HEK293 (cell line): ENCODE measurements around the gene TIMP2.

Source experiments
- CTCF ChIA-PET: fragments of 350-600 bp; formaldehyde crosslinking; extraction: SDS; loops from one replicate; lab custom pipeline; 2021; ENCODE audit warnings: antibody characterized with exemption; lab: Yijun Ruan, JAX
- POLR2A ChIA-PET: fragments of 300-600 bp; formaldehyde crosslinking; extraction: SDS; loops from one replicate; lab custom pipeline; 2020; ENCODE audit warnings: antibody characterized with exemption, inconsistent platforms; lab: Yijun Ruan, JAX
- H3K27ac ChIP-seq: fragments of 200-500 bp; sonication (Bioruptor generic); 2 replicates; pipeline ENCODE4 v1.5.1; 2014; ENCODE audit warnings: low read depth, low read length, control low read depth, inconsistent platforms; ENCODE audit errors: extremely low read depth
- H3K36me3 ChIP-seq, 2 experiments: fragments of 200-500 bp in 1 of 2; sonication (Bioruptor generic) in 1 of 2; 1 replicate in 1 of 2; 2 replicates in 1 of 2; pipeline ENCODE4 v1.5.1; 2014 to 2017; ENCODE audit warnings: inconsistent platforms in 2 of 2, low read length in 2 of 2; ENCODE audit not compliant: control insufficient read depth in 2 of 2, insufficient read depth in 1 of 2
- H3K4me1 ChIP-seq: fragments of 200-500 bp; sonication (Bioruptor generic); 2 replicates; pipeline ENCODE4 v1.5.1; 2014; ENCODE audit warnings: mild to moderate bottlenecking, low read length, inconsistent platforms; ENCODE audit not compliant: control insufficient read depth, insufficient read depth
- H3K4me3 ChIP-seq: 2 replicates; pipeline ENCODE4 v1.5.1; 2011; ENCODE audit warnings: low read depth, mild to moderate bottlenecking, control low read depth, low read length, moderate library complexity
- H3K9me3 ChIP-seq: fragments of 200-500 bp; sonication (Bioruptor generic); 2 replicates; pipeline ENCODE4 v1.5.1; 2014; ENCODE audit warnings: low read depth, low read length, inconsistent platforms; ENCODE audit not compliant: control insufficient read depth, insufficient read depth
- EGR2 ChIP-seq: fragments of 450-650 bp; formaldehyde crosslinking; IDR thresholded peaks from 2 replicates; pipeline ENCODE4 v1.5.1; 2016; ENCODE audit warnings: low read depth, missing biosample characterization, missing genetic modification characterization
- FEZF1 ChIP-seq: fragments of 450-650 bp; formaldehyde crosslinking; IDR thresholded peaks from 2 replicates; pipeline ENCODE4 v1.5.1; 2016; ENCODE audit warnings: missing biosample characterization, missing genetic modification characterization
- KLF17 ChIP-seq: fragments of 450-650 bp; formaldehyde crosslinking; IDR thresholded peaks from 2 replicates; pipeline ENCODE4 v1.5.1; 2016; ENCODE audit warnings: missing biosample characterization, missing genetic modification characterization
- MYNN ChIP-seq: fragments of 450-650 bp; formaldehyde crosslinking; IDR thresholded peaks from 2 replicates; pipeline ENCODE4 v1.5.1; 2016; ENCODE audit warnings: missing biosample characterization, missing genetic modification characterization, borderline replicate concordance
- PRDM1 ChIP-seq: fragments of 450-650 bp; formaldehyde crosslinking; IDR thresholded peaks from 2 replicates; pipeline ENCODE4; 2016; ENCODE audit warnings: missing biosample characterization, missing genetic modification characterization
- PRDM6 ChIP-seq: fragments of 450-650 bp; formaldehyde crosslinking; IDR thresholded peaks from 2 replicates; pipeline ENCODE4 v1.5.1; 2017; ENCODE audit warnings: missing biosample characterization, missing genetic modification characterization
- SP2 ChIP-seq: fragments of 450-650 bp; formaldehyde crosslinking; IDR thresholded peaks from 2 replicates; pipeline ENCODE4 v1.5.1; 2016; ENCODE audit warnings: missing biosample characterization, missing genetic modification characterization
- SP3 ChIP-seq: fragments of 450-650 bp; formaldehyde crosslinking; IDR thresholded peaks from 2 replicates; pipeline ENCODE4 v1.5.1; 2016; ENCODE audit warnings: missing biosample characterization, missing genetic modification characterization
- YY1 ChIP-seq: fragments of 450-650 bp; formaldehyde crosslinking; IDR thresholded peaks from 2 replicates; pipeline ENCODE4 v1.5.1; 2018; ENCODE audit warnings: missing biosample characterization, missing genetic modification characterization
- ZBTB17 ChIP-seq: fragments of 450-650 bp; formaldehyde crosslinking; IDR thresholded peaks from 2 replicates; pipeline ENCODE4 v1.5.1; 2016; ENCODE audit warnings: missing biosample characterization, missing genetic modification characterization
- ZFP69B ChIP-seq: fragments of 450-650 bp; formaldehyde crosslinking; IDR thresholded peaks from 2 replicates; pipeline ENCODE4 v1.5.1; 2016; ENCODE audit warnings: missing biosample characterization, missing genetic modification characterization
- ZNF10 ChIP-seq: fragments of 450-650 bp; formaldehyde crosslinking; IDR thresholded peaks from 2 replicates; pipeline ENCODE4 v1.5.1; 2017; ENCODE audit warnings: missing biosample characterization, missing genetic modification characterization
- ZNF140 ChIP-seq: fragments of 450-650 bp; formaldehyde crosslinking; IDR thresholded peaks from 2 replicates; pipeline ENCODE4 v1.5.1; 2016; ENCODE audit warnings: missing biosample characterization, missing genetic modification characterization
- ZNF157 ChIP-seq: fragments of 450-650 bp; formaldehyde crosslinking; IDR thresholded peaks from 2 replicates; pipeline ENCODE4 v1.5.1; 2016; ENCODE audit warnings: missing biosample characterization, missing genetic modification characterization
- ZNF174 ChIP-seq: fragments of 450-650 bp; formaldehyde crosslinking; IDR thresholded peaks from 2 replicates; pipeline ENCODE4 v1.5.0; 2017; ENCODE audit warnings: missing biosample characterization, mild to moderate bottlenecking, missing genetic modification characterization
- ZNF350 ChIP-seq: fragments of 450-650 bp; formaldehyde crosslinking; IDR thresholded peaks from 2 replicates; pipeline ENCODE4 v1.5.0; 2017; ENCODE audit warnings: missing biosample characterization, mild to moderate bottlenecking, missing genetic modification characterization
- ZNF571 ChIP-seq: fragments of 450-650 bp; formaldehyde crosslinking; IDR thresholded peaks from 2 replicates; pipeline ENCODE4 v1.5.0; 2017; ENCODE audit warnings: missing biosample characterization, missing genetic modification characterization
- ZNF585B ChIP-seq: fragments of 450-650 bp; formaldehyde crosslinking; IDR thresholded peaks from 2 replicates; pipeline ENCODE4 v1.5.1; 2016; ENCODE audit warnings: missing biosample characterization, missing genetic modification characterization
- ZNF623 ChIP-seq: fragments of 450-650 bp; formaldehyde crosslinking; IDR thresholded peaks from 2 replicates; pipeline ENCODE4 v1.5.1; 2016; ENCODE audit warnings: missing biosample characterization, missing genetic modification characterization
- ZNF654 ChIP-seq: fragments of 450-650 bp; formaldehyde crosslinking; IDR thresholded peaks from 2 replicates; pipeline ENCODE4 v1.5.1; 2016; ENCODE audit warnings: low read depth, missing biosample characterization, missing genetic modification characterization
- ZNF704 ChIP-seq: fragments of 450-650 bp; formaldehyde crosslinking; IDR thresholded peaks from 2 replicates; pipeline ENCODE4 v1.5.1; 2016; ENCODE audit warnings: missing biosample characterization, missing genetic modification characterization
- ZNF747 ChIP-seq: fragments of 450-650 bp; formaldehyde crosslinking; IDR thresholded peaks from 2 replicates; pipeline ENCODE4 v1.5.1; 2016; ENCODE audit warnings: missing biosample characterization, missing genetic modification characterization
- ZNF76 ChIP-seq: fragments of 450-650 bp; formaldehyde crosslinking; IDR thresholded peaks from 2 replicates; pipeline ENCODE4; 2016; ENCODE audit warnings: low read depth, missing biosample characterization, missing genetic modification characterization, borderline replicate concordance
- ZNF768 ChIP-seq: fragments of 450-650 bp; formaldehyde crosslinking; IDR thresholded peaks from 2 replicates; pipeline ENCODE4 v1.5.1; 2018; ENCODE audit warnings: missing biosample characterization, mild to moderate bottlenecking, missing genetic modification characterization
- ZNF837 ChIP-seq: fragments of 450-650 bp; formaldehyde crosslinking; IDR thresholded peaks from 2 replicates; pipeline ENCODE4 v1.5.1; 2016; ENCODE audit warnings: missing biosample characterization, missing genetic modification characterization
- ZSCAN5A ChIP-seq: fragments of 450-650 bp; formaldehyde crosslinking; IDR thresholded peaks from 2 replicates; pipeline ENCODE4 v1.5.1; 2016; ENCODE audit warnings: missing biosample characterization, missing genetic modification characterization

Gene TIMP2

GRCh38 chr17:78861229-78861628, 64.0 kb downstream of the TIMP2 start (continued):
- no peak for TF ChIP-seq YY1
- no peak for TF ChIP-seq ZNF654 (tag by site-specific recombination)
- TF ChIP-seq ZSCAN5A (tag by site-specific recombination): no peak
- TF ChIP-seq PRDM6: no peak
- TF ChIP-seq PRDM1: peak; percentile 17; the same call in 1 of the 2 replicates
- TF ChIP-seq, all 188 proteins: peak for 3

GRCh38 chr17:78859051-78859450, 66.1 kb downstream of the TIMP2 start:
- H3K4me3 ChIP-seq: no peak overlapping the region
- H3K4me1 ChIP-seq: peaks cover 6% of the 10 kb centered on the region
- CTCF ChIA-PET: interaction anchor here (1.9 kb wide), 1 partner anchor 112 kb away, joined by 7 read pairs; no protein-coding TSS in a partner anchor
- POLR2A ChIA-PET: no interaction called here
- no peak overlapping the region for H3K27ac ChIP-seq
- no peaks in the 10 kb centered on the region for H3K9me3 ChIP-seq
- TF ChIP-seq ZBTB17 (tag by site-specific recombination) (peak; percentile 40; the same call in 1 of the 2 replicates), ZNF837 (tag by site-specific recombination) (no peak), ZNF157 (tag by site-specific recombination) (no peak), ZNF76 (tag by site-specific recombination) (no peak), ZNF585B (tag by site-specific recombination) (no peak), SP3 (tag by site-specific recombination) (no peak)
- peaks cover 0 to 14% of the 10 kb centered on the region in 2 experiments; a peak in 1 of 3 replicates for H3K36me3 ChIP-seq

- TF ChIP-seq ZNF747 (no peak), ZNF704 (no peak)
- Histone ChIP-seq H3K4me3 (no peak overlapping the region), H3K27ac (no peak overlapping the region), H3K36me3 (peaks cover 0 to 14% of the 10 kb centered on the region in 2 experiments; a peak in 1 of 3 replicates), H3K9me3 (no peaks in the 10 kb centered on the region), H3K4me1 (peaks cover 13% of the 10 kb centered on the region)
- ChIA-PET CTCF (no interaction called here), POLR2A (interaction anchor here (1.3 kb wide), 1 partner anchor 9 kb away, joined by 3 read pairs; no protein-coding TSS in a partner anchor)
Observed at GRCh38 chr17:78857266-78857665, 67.9 kb downstream of the TIMP2 start.

GRCh38 chr17:78855561-78856165, 69.5 kb downstream of the TIMP2 start:
- peaks cover 13% of the 10 kb centered on the region for H3K4me1 ChIP-seq
- ChIA-PET POLR2A (interaction anchor here (0.6 to 1.1 kb wide), 2 partner anchors 10 to 15 kb away, joined by 3 to 4 read pairs; partner anchors contain the start of gene USP36), CTCF (interaction anchor here (0.6 to 4.5 kb wide), 2 partner anchors 10 to 743 kb away, joined by 3 to 36 read pairs; no protein-coding TSS in a partner anchor)
- no peak overlapping the region for H3K27ac ChIP-seq
- no peak overlapping the region for H3K4me3 ChIP-seq
- H3K36me3 ChIP-seq: peaks cover 0 to 14% of the 10 kb centered on the region in 2 experiments; a peak in 1 of 3 replicates
- H3K9me3 ChIP-seq: no peaks in the 10 kb centered on the region
- TF ChIP-seq EGR2 (tag by site-specific recombination): no peak
- TF ChIP-seq SP2 (tag by site-specific recombination): no peak
- TF ChIP-seq ZNF140 (tag by site-specific recombination): no peak
- TF ChIP-seq ZNF350 (tag by site-specific recombination): no peak
- no peak for TF ChIP-seq ZNF768 (tag by site-specific recombination)
- TF ChIP-seq YY1: no peak
- TF ChIP-seq MYNN (tag by site-specific recombination): no peak
- no peak for TF ChIP-seq KLF17 (tag by site-specific recombination)
- no peak for TF ChIP-seq ZBTB17 (tag by site-specific recombination)
- no peak for TF ChIP-seq FEZF1
- TF ChIP-seq ZFP69B (tag by site-specific recombination): no peak
- no peak for TF ChIP-seq ZNF571 (tag by site-specific recombination)
- no peak for TF ChIP-seq ZNF10 (tag by site-specific recombination)
- no peak for TF ChIP-seq ZNF174
- no peak for TF ChIP-seq ZNF623 (tag by site-specific recombination)
